ENCODE data around the gene XPNPEP2.

- TF ChIP-seq, protein P1, sequence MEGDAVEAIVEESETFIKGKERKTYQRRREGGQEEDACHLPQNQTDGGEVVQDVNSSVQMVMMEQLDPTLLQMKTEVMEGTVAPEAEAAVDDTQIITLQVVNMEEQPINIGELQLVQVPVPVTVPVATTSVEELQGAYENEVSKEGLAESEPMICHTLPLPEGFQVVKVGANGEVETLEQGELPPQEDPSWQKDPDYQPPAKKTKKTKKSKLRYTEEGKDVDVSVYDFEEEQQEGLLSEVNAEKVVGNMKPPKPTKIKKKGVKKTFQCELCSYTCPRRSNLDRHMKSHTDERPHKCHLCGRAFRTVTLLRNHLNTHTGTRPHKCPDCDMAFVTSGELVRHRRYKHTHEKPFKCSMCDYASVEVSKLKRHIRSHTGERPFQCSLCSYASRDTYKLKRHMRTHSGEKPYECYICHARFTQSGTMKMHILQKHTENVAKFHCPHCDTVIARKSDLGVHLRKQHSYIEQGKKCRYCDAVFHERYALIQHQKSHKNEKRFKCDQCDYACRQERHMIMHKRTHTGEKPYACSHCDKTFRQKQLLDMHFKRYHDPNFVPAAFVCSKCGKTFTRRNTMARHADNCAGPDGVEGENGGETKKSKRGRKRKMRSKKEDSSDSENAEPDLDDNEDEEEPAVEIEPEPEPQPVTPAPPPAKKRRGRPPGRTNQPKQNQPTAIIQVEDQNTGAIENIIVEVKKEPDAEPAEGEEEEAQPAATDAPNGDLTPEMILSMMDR (conservative IDR thresholded peaks at IDR 0.05 in 1 of 2, IDR thresholded peaks at IDR 0.05 in 1 of 2; ENCODE audit: extremely low read depth in 1 of 2, insufficient read depth in 1 of 2, low read depth in 1 of 2, low read length in 2 of 2): no peak
- TF ChIP-seq EZH2 (IDR thresholded peaks at IDR 0.05; ENCODE audit: borderline replicate concordance, low read length): no peak
Measured at GRCh38 chrX:129788527-129788926, 49.7 kb downstream of the XPNPEP2 start.

Measured in mammary epithelial cell (primary cell).